Neural crest cell (in vitro differentiated cells): ENCODE measurements around the gene HES3. TPM values are rescaled to one million over a fixed set of nuclear protein-coding genes. Genes with fewer than 3 reads are reported as not detected.

Experiments
- DNase-seq: peaks from one replicate; pipeline ENCODE4 v3.0.0; 2021; ENCODE audit warnings: low read depth, mixed read lengths, low spot score
- H3K27ac Mint-ChIP-seq: one replicate; pipeline ENCODE4 v1.8.0; 2021; ENCODE audit warnings: mild to moderate bottlenecking, mixed read lengths; ENCODE audit not compliant: unreplicated experiment
- H3K27me3 Mint-ChIP-seq: 2 replicates; pipeline ENCODE4 v1.8.0; 2021; ENCODE audit warnings: low read depth, mild to moderate bottlenecking, mixed read lengths
- H3K36me3 Mint-ChIP-seq: 2 replicates; pipeline ENCODE4 v1.8.0; 2021; ENCODE audit warnings: low read depth, mild to moderate bottlenecking, mixed read lengths
- H3K4me1 Mint-ChIP-seq: 2 replicates; pipeline ENCODE4 v1.8.0; 2021; ENCODE audit warnings: mixed read lengths
- H3K4me3 Mint-ChIP-seq: one replicate; pipeline ENCODE4 v1.8.0; 2021; ENCODE audit warnings: mild to moderate bottlenecking, mixed read lengths
- H3K9me3 Mint-ChIP-seq: 2 replicates; pipeline ENCODE4 v1.8.0; 2021; ENCODE audit warnings: mixed read lengths
- CTCF ChIP-seq: fragments of 200-600 bp; sonication (generic); conservative IDR thresholded peaks from 2 replicates; pipeline ENCODE4 v1.5.0; 2021; ENCODE audit warnings: antibody characterized with exemption, mild to moderate bottlenecking
- total RNA-seq: library from RNA; stranded (reverse); gene quantifications from 2 replicates; pipeline ENCODE4 v1.2.1, GENCODE V29; 2021

HES3 gene
- total RNA-seq, 1 donor from 2014 or later = 23.6 TPM

DNA sequence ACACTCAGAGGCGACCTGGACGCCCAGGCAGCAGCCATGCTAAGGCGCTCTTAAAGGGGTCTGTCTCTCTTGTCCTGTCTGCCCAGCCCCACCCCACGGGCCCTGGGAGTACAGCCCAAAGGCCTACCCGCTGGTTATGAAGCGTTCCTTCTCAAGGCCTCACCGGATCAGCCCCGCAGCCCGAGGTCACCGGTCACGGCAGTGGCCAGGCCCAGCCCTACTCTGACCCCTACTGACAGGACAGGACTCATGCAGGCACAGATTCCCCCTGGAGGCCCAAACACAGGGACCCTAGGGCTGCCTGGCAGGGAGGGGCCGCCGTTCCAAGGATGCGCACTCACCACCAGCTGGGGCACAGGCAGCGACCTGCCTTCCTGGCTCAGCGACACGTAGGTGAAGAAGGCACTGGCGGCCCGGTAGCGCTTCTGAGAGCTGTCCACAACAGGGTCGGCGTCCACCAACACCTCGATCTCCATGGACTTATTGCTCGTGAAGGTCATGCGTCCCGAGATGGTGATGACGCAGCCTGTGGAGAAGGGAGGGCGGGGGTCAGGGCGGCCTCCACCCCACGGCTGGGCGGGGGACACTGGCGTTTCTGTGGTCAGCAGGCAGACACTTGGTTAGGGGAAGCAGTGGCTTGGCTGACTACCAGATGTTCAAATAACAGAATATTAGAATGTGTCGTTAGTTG lies 36.9 kb downstream of the HES3 start:
- H3K27me3 Mint-ChIP-seq = no peaks in the 10 kb centered on the region
- DNase-seq = peak; percentile 62
- H3K27ac Mint-ChIP-seq = no peak overlapping the region
- no peaks in the 10 kb centered on the region for H3K9me3 Mint-ChIP-seq
- peaks cover 33% of the 10 kb centered on the region for H3K4me1 Mint-ChIP-seq
- peak; percentile 60 for TF ChIP-seq CTCF
- no peak overlapping the region for H3K4me3 Mint-ChIP-seq
- no peaks in the 10 kb centered on the region for H3K36me3 Mint-ChIP-seq

- DNase-seq = no peak
- Mint-ChIP-seq H3K9me3 (no peaks in the 10 kb centered on the region), H3K36me3 (no peaks in the 10 kb centered on the region), H3K4me3 (no peak overlapping the region), H3K27ac (no peak overlapping the region), H3K4me1 (peaks cover 24% of the 10 kb centered on the region), H3K27me3 (no peaks in the 10 kb centered on the region)
- TF ChIP-seq CTCF = no peak
Observed at GRCh38 chr1:6281511-6282402, 37.8 kb downstream of the HES3 start.

- Mint-ChIP-seq H3K27me3 (no peaks in the 10 kb centered on the region), H3K4me1 (peaks cover 14% of the 10 kb centered on the region), H3K36me3 (no peaks in the 10 kb centered on the region), H3K27ac (peak overlapping the region; percentile 43), H3K9me3 (no peaks in the 10 kb centered on the region), H3K4me3 (no peak overlapping the region)
- DNase-seq = no peak
- no peak for TF ChIP-seq CTCF
Observed at GRCh38 chr1:6282577-6283270, 38.7 kb downstream of the HES3 start.

DNA sequence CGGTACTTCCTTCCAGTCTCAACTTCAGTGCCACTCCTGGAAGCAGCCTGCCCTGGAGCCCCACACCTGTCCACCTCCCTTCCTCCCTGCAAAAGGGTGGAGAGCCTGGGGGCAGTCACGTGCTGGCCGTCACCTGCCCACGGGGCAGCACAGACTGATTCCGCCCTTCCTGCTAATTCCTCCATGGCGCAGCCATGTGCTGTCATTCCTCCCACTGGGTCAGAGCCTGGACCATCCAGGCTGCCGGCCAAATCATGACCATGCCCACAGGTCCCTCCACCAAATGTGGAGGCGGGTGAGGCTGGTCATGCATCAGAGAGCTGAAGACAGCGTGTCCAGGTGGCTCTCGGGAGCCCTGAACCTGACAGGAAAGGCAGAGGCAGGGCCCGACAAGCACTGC lies 41.4 kb downstream of the HES3 start:
- Mint-ChIP-seq H3K36me3 (no peaks in the 10 kb centered on the region), H3K9me3 (no peaks in the 10 kb centered on the region), H3K4me1 (peaks cover 3% of the 10 kb centered on the region), H3K27ac (peak overlapping the region; percentile 50), H3K27me3 (no peaks in the 10 kb centered on the region), H3K4me3 (no peak overlapping the region)
- TF ChIP-seq CTCF = no peak
- DNase-seq = no peak

- H3K4me3 Mint-ChIP-seq = no peak overlapping the region
- H3K4me1 Mint-ChIP-seq = peaks cover 3% of the 10 kb centered on the region
- no peak for DNase-seq
- H3K27me3 Mint-ChIP-seq = no peaks in the 10 kb centered on the region
- H3K27ac Mint-ChIP-seq = no peak overlapping the region
- TF ChIP-seq CTCF = no peak
- H3K36me3 Mint-ChIP-seq = no peaks in the 10 kb centered on the region
- H3K9me3 Mint-ChIP-seq = no peaks in the 10 kb centered on the region
Observed at GRCh38 chr1:6286266-6286665, 42.3 kb downstream of the HES3 start.
